Prostate gland (tissue), 2 donors: Measurements from ENCODE around the gene KLF7.

Experiments used
- CTCF ChIP-seq, 4 experiments: fragments of 200-600 bp in 2 of 4; fragments of 450-650 bp in 2 of 4; sonication (generic) in 2 of 4; IDR thresholded peaks; 1 replicate in 3 of 4; 2 replicates in 1 of 4; pipeline ENCODE4 v1.5.1; 2016 to 2019; ENCODE audit warnings: antibody characterized with exemption in 4 of 4, mild to moderate bottlenecking in 2 of 4, moderate library complexity in 2 of 4
- POLR2AphosphoS5 ChIP-seq: sonication (generic); formaldehyde crosslinking; IDR thresholded peaks from one replicate; pipeline ENCODE4 v1.6.1; 2017; ENCODE audit warnings: antibody characterized with exemption

GRCh38 chr2:207035875-207036274 lies 129.9 kb downstream of the KLF7 start:
- TF ChIP-seq CTCF (IDR thresholded peaks at IDR 0.05) (no peak), POLR2AphosphoS5 (no peak)
